GM23338 (cell line): ENCODE results near the gene KCNAB1. TPM values are rescaled to one million over a fixed set of nuclear protein-coding genes. Genes with fewer than 3 reads are reported as not detected.

Experiments used
- ATAC-seq: fragments of 200-7000 bp; cut with Tn5 transposase; 3 replicates; pipeline ENCODE4 v1.9.1; 2020
- DNase-seq: peaks from one replicate; pipeline ENCODE4 v3.0.0-alpha.2; 2015; ENCODE audit warnings: low spot score
- H2AFZ ChIP-seq: fragments of 200-600 bp; sonication (generic); 2 replicates; pipeline ENCODE4 v1.8.0; 2016; ENCODE audit warnings: antibody characterized with exemption, mild to moderate bottlenecking, moderate library complexity
- H3F3A ChIP-seq: fragments of 200-600 bp; sonication (generic); replicated peaks from 2 replicates; pipeline ENCODE4 v1.8.0; 2017; ENCODE audit warnings: antibody characterized with exemption, mixed run types, low read depth
- H3K27ac ChIP-seq: fragments of 200-600 bp; sonication (generic); 2 replicates; pipeline ENCODE4 v1.6.1; 2016; ENCODE audit warnings: low read depth
- H3K27me3 ChIP-seq: fragments of 200-600 bp; sonication (generic); 2 replicates; pipeline ENCODE4 v1.8.0; 2016; ENCODE audit warnings: mild to moderate bottlenecking, mixed run types, moderate library complexity; ENCODE audit not compliant: insufficient read depth
- H3K36me3 ChIP-seq: fragments of 200-600 bp; sonication (generic); 2 replicates; pipeline ENCODE4 v1.8.0; 2016; ENCODE audit warnings: mild to moderate bottlenecking; ENCODE audit not compliant: insufficient read depth
- H3K4me1 ChIP-seq: fragments of 200-600 bp; sonication (generic); 2 replicates; pipeline ENCODE4 v1.8.0; 2016; ENCODE audit warnings: mild to moderate bottlenecking, moderate library complexity; ENCODE audit not compliant: insufficient read depth
- H3K4me2 ChIP-seq: fragments of 200-600 bp; sonication (generic); 2 replicates; pipeline ENCODE4 v1.7.1; 2017; ENCODE audit warnings: mixed run types
- H3K4me3 ChIP-seq: fragments of 200-600 bp; sonication (generic); 2 replicates; pipeline ENCODE4 v1.6.1; 2016; ENCODE audit warnings: mixed run types
- H3K79me2 ChIP-seq: fragments of 200-600 bp; sonication (generic); replicated peaks from 2 replicates; pipeline ENCODE4 v1.8.0; 2017; ENCODE audit warnings: mild to moderate bottlenecking; ENCODE audit not compliant: insufficient read depth
- H3K9me2 ChIP-seq: fragments of 200-600 bp; sonication (generic); 2 replicates; pipeline ENCODE4 v1.8.0; 2017; ENCODE audit not compliant: insufficient read depth
- H4K20me1 ChIP-seq: fragments of 200-600 bp; sonication (generic); replicated peaks from 2 replicates; pipeline ENCODE4 v1.8.0; 2017; ENCODE audit warnings: mild to moderate bottlenecking; ENCODE audit not compliant: insufficient read depth
- H3K27ac Mint-ChIP-seq: 2 replicates; pipeline ENCODE4 v1.8.0; 2020; ENCODE audit warnings: inconsistent platforms, mild to moderate bottlenecking, moderate library complexity, mixed read lengths
- H3K27me3 Mint-ChIP-seq: 3 replicates; pipeline ENCODE4 v1.8.0; 2022; ENCODE audit warnings: low read depth, mild to moderate bottlenecking, moderate library complexity, mixed read lengths, inconsistent platforms; ENCODE audit not compliant: insufficient read depth, poor library complexity
- H3K36me3 Mint-ChIP-seq: 3 replicates; pipeline ENCODE4 v1.8.0; 2021; ENCODE audit warnings: low read depth, mild to moderate bottlenecking, inconsistent platforms, moderate library complexity, mixed read lengths
- H3K4me1 Mint-ChIP-seq: 3 replicates; pipeline ENCODE4 v1.8.0; 2020; ENCODE audit warnings: mild to moderate bottlenecking, inconsistent platforms, mixed read lengths
- H3K4me3 Mint-ChIP-seq: 3 replicates; pipeline ENCODE4 v1.8.0; 2021; ENCODE audit warnings: moderate library complexity, mild to moderate bottlenecking, inconsistent platforms, mixed read lengths
- H3K9me3 Mint-ChIP-seq: 3 replicates; pipeline ENCODE4 v1.8.0; 2020; ENCODE audit warnings: moderate library complexity, mild to moderate bottlenecking, inconsistent platforms, mixed read lengths
- CREB1 ChIP-seq: fragments of 250-450 bp; sonication (Bioruptor Pico); IDR thresholded peaks from 2 replicates; pipeline ENCODE4 v1.5.0; 2020; ENCODE audit warnings: low read depth, mild to moderate bottlenecking, moderate library complexity
- CTCF ChIP-seq, 2 experiments: fragments of 200-600 bp in 1 of 2; sonication (generic) in 1 of 2; conservative IDR thresholded peaks; 2 replicates each; pipeline versions ENCODE4 v1.5.1 to v1.6.1; 2016 to 2017; ENCODE audit warnings: antibody characterized with exemption in 2 of 2, low read depth in 2 of 2, mild to moderate bottlenecking in 2 of 2, moderate library complexity in 1 of 2
- EZH2 ChIP-seq: fragments of 200-600 bp; sonication (generic); IDR thresholded peaks from one replicate; pipeline ENCODE4 v1.8.0; 2017; ENCODE audit warnings: antibody characterized with exemption, mild to moderate bottlenecking, low read depth; ENCODE audit not compliant: unreplicated experiment
- EZH2phosphoT487 ChIP-seq: fragments of 200-600 bp; sonication (generic); IDR thresholded peaks from one replicate; pipeline ENCODE4 v1.8.1; 2018; ENCODE audit warnings: antibody characterized with exemption; ENCODE audit not compliant: unreplicated experiment
- JUNB ChIP-seq: IDR thresholded peaks from one replicate; pipeline ENCODE4 v1.6.1; 2016; ENCODE audit warnings: antibody characterized with exemption; ENCODE audit not compliant: unreplicated experiment
- NANOG ChIP-seq: IDR thresholded peaks from 2 replicates; pipeline ENCODE4 v1.6.1; 2016; ENCODE audit warnings: antibody characterized with exemption, borderline replicate concordance
- STAT1 ChIP-seq: IDR thresholded peaks from one replicate; pipeline ENCODE4 v1.6.1; 2016; ENCODE audit warnings: antibody characterized with exemption; ENCODE audit not compliant: unreplicated experiment
- ZNF114 ChIP-seq: fragments of 250-450 bp; sonication (Bioruptor Pico); IDR thresholded peaks from 2 replicates; pipeline ENCODE4 v1.5.0; 2020; ENCODE audit warnings: mild to moderate bottlenecking, moderate library complexity
- ZNF331 ChIP-seq: fragments of 250-450 bp; sonication (Bioruptor Pico); IDR thresholded peaks from 2 replicates; pipeline ENCODE4 v1.5.0; 2020; ENCODE audit warnings: low read depth, mild to moderate bottlenecking, moderate library complexity
- ZNF462 ChIP-seq: fragments of 250-450 bp; sonication (Bioruptor Pico); IDR thresholded peaks from 2 replicates; pipeline ENCODE4 v1.5.0; 2020; ENCODE audit warnings: mild to moderate bottlenecking, moderate library complexity
- polyA plus RNA-seq: library from polyadenylated mRNA; unstranded; fragments of >200 nt; fragmentation: Nextera tagmentation; extraction: Ambion mirVana; gene quantifications from 2 replicates; pipeline ENCODE4 v1.2.1, GENCODE V29; 2016
- total RNA-seq: library from RNA; depleted of rRNA; stranded (reverse); fragments of >200 nt; shearing (Covaris generic); gene quantifications from 2 replicates; pipeline ENCODE4 v1.2.3, GENCODE V29; 2014

KCNAB1 gene
- total and polyA plus RNA-seq, 2 experiments from 2014 or later = 0.69 to 2.6 TPM

- no peaks in the 10 kb centered on the region for H3K9me3 Mint-ChIP-seq
- H2AFZ ChIP-seq = no peak overlapping the region; the same call in 1 of the 2 replicates
- no peaks in the 10 kb centered on the region for H3K36me3 ChIP-seq
- TF ChIP-seq CTCF (conservative IDR thresholded peaks at IDR 0.05; ENCODE audit: low read depth in 2 of 2) (no peak), ZNF331 (CRISPR knock-in tag) (no peak), CREB1 (CRISPR knock-in tag) (no peak), EZH2 (no peak), ZNF462 (no peak), NANOG (no peak), ZNF114 (CRISPR knock-in tag) (no peak), STAT1 (no peak), EZH2phosphoT487 (no peak), JUNB (no peak)
- no peaks in the 10 kb centered on the region for H4K20me1 ChIP-seq
- H3K9me2 ChIP-seq = no peaks in the 10 kb centered on the region
- no peaks in the 10 kb centered on the region for H3F3A ChIP-seq
- DNase-seq (no peak), ATAC-seq (no peak)
- no peak overlapping the region for H3K27ac Mint-ChIP-seq
- no peak overlapping the region for H3K4me3 Mint-ChIP-seq
- no peak overlapping the region for H3K4me2 ChIP-seq
- peaks cover 5% of the 10 kb centered on the region for H3K4me1 ChIP-seq
- no peaks in the 10 kb centered on the region for H3K27me3 ChIP-seq
- H3K4me1 Mint-ChIP-seq = peaks cover 7% of the 10 kb centered on the region; the same call in 2 of the 3 replicates
- H3K27me3 Mint-ChIP-seq = peaks cover 3% of the 10 kb centered on the region
- no peak overlapping the region for H3K4me3 ChIP-seq
- H3K79me2 ChIP-seq = no peaks in the 10 kb centered on the region
- H3K36me3 Mint-ChIP-seq = no peaks in the 10 kb centered on the region
- no peak overlapping the region for H3K27ac ChIP-seq
Observed at GRCh38 chr3:156305672-156306071, 185.3 kb downstream of the KCNAB1 start.
